GM12878 (cell line): ENCODE data around the gene PSPC1.

Experiments used
- BCLAF1 ChIP-seq: fragments of 450-650 bp; IDR thresholded peaks from 2 replicates; pipeline ENCODE4 v1.6.1; 2017; ENCODE audit warnings: antibody characterized with exemption, mild to moderate bottlenecking, moderate library complexity
- BHLHE40 ChIP-seq, 2 experiments: fragments of 450-650 bp in 1 of 2; IDR thresholded peaks; 2 replicates each; pipeline ENCODE4 v1.6.1; 2011 to 2017; ENCODE audit warnings: low read depth in 2 of 2, borderline replicate concordance in 1 of 2, improper control_type of control experiment in 1 of 2, low read length in 1 of 2, mild to moderate bottlenecking in 1 of 2
- CTCF ChIP-seq, 3 experiments: IDR thresholded peaks in 2 of 3; conservative IDR thresholded peaks in 1 of 3; 2 replicates each; pipeline ENCODE4 v1.5.1; 2011; ENCODE audit warnings: low read depth in 3 of 3, low read length in 3 of 3, mild to moderate bottlenecking in 3 of 3, control low read depth in 2 of 3, moderate library complexity in 2 of 3, inconsistent platforms in 1 of 3, mixed read lengths in 1 of 3; ENCODE audit not compliant: control insufficient read depth in 2 of 3, insufficient read depth in 1 of 3; ENCODE audit errors: extremely low read depth in 1 of 3
- EGR1 ChIP-seq, 2 experiments: IDR thresholded peaks; 1 replicate in 1 of 2; 2 replicates in 1 of 2; pipeline ENCODE4 v1.6.1; 2011 to 2012; ENCODE audit warnings: low read depth in 2 of 2, low read length in 2 of 2, borderline replicate concordance in 1 of 2, mild to moderate bottlenecking in 1 of 2, moderate library complexity in 1 of 2
- NFYA ChIP-seq: IDR thresholded peaks from 2 replicates; pipeline ENCODE4 v1.6.1; 2011; ENCODE audit warnings: low read depth, mild to moderate bottlenecking, low read length, improper control_type of control experiment, borderline replicate concordance
- POLR2A ChIP-seq: IDR thresholded peaks from 2 replicates; pipeline ENCODE4 v1.6.1; 2011; ENCODE audit warnings: low read depth, mild to moderate bottlenecking, low read length
- SP1 ChIP-seq: IDR thresholded peaks from one replicate; pipeline ENCODE4 v1.6.1; 2011; ENCODE audit warnings: low read depth, low read length
- TCF3 ChIP-seq: IDR thresholded peaks from 2 replicates; pipeline ENCODE4 v1.6.1; 2012; ENCODE audit warnings: low read depth, mild to moderate bottlenecking, low read length, borderline replicate concordance; ENCODE audit not compliant: insufficient read depth
- TCF7 ChIP-seq: IDR thresholded peaks from 2 replicates; pipeline ENCODE4 v1.6.1; 2014; ENCODE audit warnings: antibody characterized with exemption, borderline replicate concordance
- ZZZ3 ChIP-seq: IDR thresholded peaks from 2 replicates; pipeline ENCODE4 v1.6.1; 2011; ENCODE audit warnings: low read depth; ENCODE audit not compliant: control insufficient read depth, insufficient read length

- TF ChIP-seq NFYA (no peak), POLR2A (no peak), BHLHE40 (IDR thresholded peaks at IDR 0.05; ENCODE audit: borderline replicate concordance in 1 of 2, low read depth in 2 of 2, low read length in 1 of 2) (no peak), SP1 (no peak), TCF3 (no peak), TCF7 (no peak), EGR1 (IDR thresholded peaks at IDR 0.05; ENCODE audit: borderline replicate concordance in 1 of 2, low read depth in 2 of 2, low read length in 2 of 2) (no peak), CTCF (IDR thresholded peaks at IDR 0.05 in 2 of 3, conservative IDR thresholded peaks at IDR 0.05 in 1 of 3; ENCODE audit: control insufficient read depth in 2 of 3, extremely low read depth in 1 of 3, insufficient read depth in 1 of 3, low read depth in 3 of 3, low read length in 3 of 3) (no peak), BCLAF1 (no peak), ZZZ3 (no peak)
Measured at GRCh38 chr13:19695829-19696228, 86.9 kb downstream of the PSPC1 start.
